Right renal cortex interstitium (tissue), 3 donors: Measurements from ENCODE around the gene DYNLT1. TPM values are rescaled to one million over a fixed set of nuclear protein-coding genes. Genes with fewer than 3 reads are reported as not detected.

ENCODE experiments used
- DNase-seq, 3 donors: peaks; one replicate each; pipeline ENCODE4 v3.0.0-alpha.2; 2013; ENCODE audit warnings: low read depth in 3 of 3, low spot score in 2 of 3
- polyA plus RNA-seq, 3 donors: library from polyadenylated mRNA; unstranded; fragments of 120-200 nt; gene quantifications; one replicate each; pipeline ENCODE4 v1.2.1, GENCODE V29; 2013; ENCODE audit not compliant: insufficient read length in 3 of 3

The DYNLT1 gene
- polyA plus RNA-seq, 3 donors, result 193 to 222 (median 206) TPM

GRCh38 chr6:158604048-158604406, 40.5 kb downstream of the DYNLT1 start:
- no peak for DNase-seq

DNA sequence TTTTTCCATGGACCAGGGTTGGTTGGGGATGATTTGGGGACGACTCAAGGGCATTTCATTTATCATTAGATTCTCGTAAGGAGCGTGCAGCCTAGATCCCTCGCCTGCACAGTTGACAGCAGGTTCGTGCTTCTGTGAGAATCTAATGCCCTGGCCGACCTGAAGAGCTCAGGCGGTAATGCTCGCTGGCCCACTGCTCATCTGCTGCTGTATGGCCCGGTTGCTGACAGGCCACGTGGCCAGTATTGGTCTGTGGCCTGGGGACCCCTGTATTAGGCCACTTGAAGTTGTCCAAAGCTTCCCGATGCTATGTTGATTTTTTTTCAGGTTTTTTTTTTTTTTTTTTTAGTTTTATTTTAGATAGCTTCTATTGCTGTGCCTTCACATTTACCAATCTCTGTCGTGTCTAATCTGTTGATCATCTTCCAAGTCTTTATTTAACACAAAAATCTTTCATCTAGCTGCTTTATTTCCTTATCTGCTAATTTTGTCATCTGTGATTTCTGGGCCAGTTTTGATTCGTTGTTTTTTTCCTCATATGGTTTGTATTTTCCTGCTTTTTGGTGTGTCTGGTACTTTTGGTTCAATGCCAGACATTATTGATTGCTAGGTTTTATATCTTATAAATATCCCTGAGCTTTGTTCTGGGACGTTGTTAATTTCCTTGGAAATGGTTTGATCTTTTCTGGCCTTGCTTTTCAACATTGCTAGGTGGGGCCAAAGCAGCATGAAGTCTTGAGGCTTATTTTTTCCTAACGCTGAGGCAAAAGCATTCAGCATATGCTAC, 41.1 kb downstream of the DYNLT1 start:
- no peak for DNase-seq

DNA sequence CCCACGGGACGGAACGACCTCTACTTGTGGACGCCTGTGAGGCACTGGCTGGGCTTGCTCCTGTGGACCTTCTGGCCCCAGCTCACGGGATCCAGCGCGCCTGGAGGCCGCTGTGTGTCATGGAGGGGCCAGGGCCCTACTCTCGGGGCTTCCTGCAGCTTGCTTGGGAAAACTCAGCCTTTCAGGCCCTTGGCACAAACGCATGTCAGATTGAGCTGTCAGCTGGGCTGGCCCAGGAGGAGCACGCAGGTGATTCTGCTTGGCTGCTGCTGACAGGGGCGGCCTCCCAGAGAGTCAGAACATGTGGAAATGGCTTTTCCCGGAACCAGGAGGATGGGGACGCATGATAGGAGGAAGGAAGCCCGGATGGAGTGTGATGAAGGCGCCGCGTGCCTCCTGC, 44.9 kb downstream of the DYNLT1 start:
- no peak for DNase-seq

- no peak for DNase-seq
These were observed 47.0 kb downstream of the DYNLT1 start for GRCh38 chr6:158597565-158597964.

DNA sequence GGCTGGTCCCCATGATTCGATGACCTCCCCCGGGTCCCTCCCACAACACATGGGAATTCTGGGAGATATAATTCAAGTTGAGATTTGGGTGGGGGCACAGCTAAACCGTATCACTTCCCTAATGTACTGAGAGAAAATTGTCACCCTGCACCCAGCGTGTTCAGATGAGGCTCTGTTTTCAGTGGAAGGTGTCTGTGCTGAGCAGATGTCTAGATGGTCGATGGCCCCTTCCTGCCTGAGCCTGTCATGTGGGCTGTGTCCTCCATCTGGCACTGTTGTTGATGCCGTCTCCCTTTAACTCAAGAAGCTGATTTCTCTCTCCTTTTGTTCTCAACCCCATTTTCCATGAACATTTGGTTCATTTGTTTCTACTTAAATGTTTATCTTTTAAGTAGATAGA, 47.7 kb downstream of the DYNLT1 start:
- DNase-seq, result no peak

DNA sequence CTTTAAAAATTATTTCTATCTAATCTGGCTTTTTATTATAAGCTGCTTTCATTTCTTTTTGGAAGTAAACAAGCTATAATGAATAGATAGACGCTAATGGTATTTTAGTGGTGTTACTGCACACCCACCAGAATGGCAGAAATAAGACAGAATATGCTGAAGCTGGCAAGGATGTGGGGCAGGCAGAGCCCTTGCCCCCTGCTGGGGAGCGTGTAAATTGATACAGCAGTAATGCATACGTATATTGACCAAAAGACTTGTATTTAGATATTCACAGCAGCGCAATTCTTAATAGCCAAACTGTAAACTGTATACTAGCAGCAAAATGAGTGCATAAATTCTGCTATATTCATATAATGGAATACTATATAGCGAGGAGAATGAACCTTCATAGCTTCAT, 49.3 kb downstream of the DYNLT1 start:
- no peak for DNase-seq

GRCh38 chr6:158593670-158594069, 50.9 kb downstream of the DYNLT1 start:
- DNase-seq, result no peak

- DNase-seq, result no peak
These were observed 52.7 kb downstream of the DYNLT1 start for GRCh38 chr6:158591810-158592209.

- no peak for DNase-seq
These were observed 53.3 kb downstream of the DYNLT1 start for GRCh38 chr6:158591134-158591809.

- no peak for DNase-seq
These were observed 55.2 kb downstream of the DYNLT1 start for GRCh38 chr6:158589366-158589765.

GRCh38 chr6:158586652-158587051, 57.9 kb downstream of the DYNLT1 start:
- DNase-seq, result no peak

Other genes with a start within 250 kb of the DYNLT1 start
- 10 to 100 TPM; 21.4 to 24.6 (median 23.0) TPM for gene TMEM181, start 84.7 kb downstream of the DYNLT1 start, polyA plus RNA-seq
- gene SYTL3, start 5.3 kb upstream of the DYNLT1 start, polyA plus RNA-seq, result 1 to 10 TPM; 3.5 to 4.4 (median 3.8) TPM
- gene EZR, start 174.6 kb upstream of the DYNLT1 start, polyA plus RNA-seq, result 100 to 1,000 TPM; 246 to 271 (median 263) TPM